Measurements from ENCODE around the gene ZNF831.

- TF ChIP-seq, protein P1, sequence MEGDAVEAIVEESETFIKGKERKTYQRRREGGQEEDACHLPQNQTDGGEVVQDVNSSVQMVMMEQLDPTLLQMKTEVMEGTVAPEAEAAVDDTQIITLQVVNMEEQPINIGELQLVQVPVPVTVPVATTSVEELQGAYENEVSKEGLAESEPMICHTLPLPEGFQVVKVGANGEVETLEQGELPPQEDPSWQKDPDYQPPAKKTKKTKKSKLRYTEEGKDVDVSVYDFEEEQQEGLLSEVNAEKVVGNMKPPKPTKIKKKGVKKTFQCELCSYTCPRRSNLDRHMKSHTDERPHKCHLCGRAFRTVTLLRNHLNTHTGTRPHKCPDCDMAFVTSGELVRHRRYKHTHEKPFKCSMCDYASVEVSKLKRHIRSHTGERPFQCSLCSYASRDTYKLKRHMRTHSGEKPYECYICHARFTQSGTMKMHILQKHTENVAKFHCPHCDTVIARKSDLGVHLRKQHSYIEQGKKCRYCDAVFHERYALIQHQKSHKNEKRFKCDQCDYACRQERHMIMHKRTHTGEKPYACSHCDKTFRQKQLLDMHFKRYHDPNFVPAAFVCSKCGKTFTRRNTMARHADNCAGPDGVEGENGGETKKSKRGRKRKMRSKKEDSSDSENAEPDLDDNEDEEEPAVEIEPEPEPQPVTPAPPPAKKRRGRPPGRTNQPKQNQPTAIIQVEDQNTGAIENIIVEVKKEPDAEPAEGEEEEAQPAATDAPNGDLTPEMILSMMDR (IDR thresholded peaks at IDR 0.05) = no peak
- no peak for TF ChIP-seq POLR2AphosphoS5 (IDR thresholded peaks at IDR 0.05; ENCODE audit: low read depth, low read length)
- no peak for TF ChIP-seq RXRA (IDR thresholded peaks at IDR 0.05; ENCODE audit: borderline replicate concordance, low read depth)
- no peak for TF ChIP-seq FOSL2 (IDR thresholded peaks at IDR 0.05; ENCODE audit: borderline replicate concordance, low read depth)
- no peak for TF ChIP-seq TCF12 (IDR thresholded peaks at IDR 0.05)
- TF ChIP-seq TAF1 (IDR thresholded peaks at IDR 0.05; ENCODE audit: borderline replicate concordance, low read depth, low read length) = no peak
- TF ChIP-seq TEAD4 (IDR thresholded peaks at IDR 0.05; ENCODE audit: borderline replicate concordance, insufficient read depth) = no peak
- TF ChIP-seq, protein P2, sequence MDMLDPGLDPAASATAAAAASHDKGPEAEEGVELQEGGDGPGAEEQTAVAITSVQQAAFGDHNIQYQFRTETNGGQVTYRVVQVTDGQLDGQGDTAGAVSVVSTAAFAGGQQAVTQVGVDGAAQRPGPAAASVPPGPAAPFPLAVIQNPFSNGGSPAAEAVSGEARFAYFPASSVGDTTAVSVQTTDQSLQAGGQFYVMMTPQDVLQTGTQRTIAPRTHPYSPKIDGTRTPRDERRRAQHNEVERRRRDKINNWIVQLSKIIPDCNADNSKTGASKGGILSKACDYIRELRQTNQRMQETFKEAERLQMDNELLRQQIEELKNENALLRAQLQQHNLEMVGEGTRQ (IDR thresholded peaks at IDR 0.05; ENCODE audit: borderline replicate concordance, low read depth, low read length) = no peak
- no peak for TF ChIP-seq MAX (IDR thresholded peaks at IDR 0.05; ENCODE audit: low read depth)
- no peak for TF ChIP-seq REST (IDR thresholded peaks at IDR 0.05; ENCODE audit: low read depth, low read length)
- no peak for TF ChIP-seq NRF1 (IDR thresholded peaks at IDR 0.05; ENCODE audit: low read depth, low read length)
Observed at GRCh38 chr20:59230385-59230784, 66.8 kb downstream of the ZNF831 start.
